CD4-positive, alpha-beta memory T cell (primary cell): ENCODE data around the gene NSMCE3. TPM values are rescaled to one million over a fixed set of nuclear protein-coding genes. Genes with fewer than 3 reads are reported as not detected.

ENCODE experiments used
- CTCF ChIA-PET: fragments of 350-600 bp; sonication (Branson Sonifier 250); formaldehyde crosslinking; loops from one replicate; lab custom pipeline; 2021; ENCODE audit warnings: inconsistent platforms; ENCODE audit not compliant: partially characterized antibody; lab: Charles Lee
- POLR2A ChIA-PET: fragments of 350-600 bp; sonication (Branson Sonifier 250); formaldehyde crosslinking; loops from one replicate; lab custom pipeline; 2021; ENCODE audit not compliant: partially characterized antibody; lab: Charles Lee
- DNase-seq, 5 donors: peaks; one replicate each; pipeline versions ENCODE4 v3.0.0 to v3.0.0-alpha.2; 2020 to 2022; ENCODE audit warnings: mixed read lengths in 1 of 5
- H3K27ac ChIP-seq: one replicate; pipeline ENCODE4 v1.7.0; 2013; ENCODE audit warnings: low read depth, low read length
- H3K27me3 ChIP-seq: 2 replicates; pipeline ENCODE4 v1.7.0; 2013; ENCODE audit warnings: mild to moderate bottlenecking, low read length, moderate library complexity; ENCODE audit not compliant: insufficient read depth
- H3K36me3 ChIP-seq: 2 replicates; pipeline ENCODE4 v1.7.0; 2013; ENCODE audit warnings: mild to moderate bottlenecking, low read length, moderate library complexity; ENCODE audit not compliant: insufficient read depth
- H3K4me1 ChIP-seq: 2 replicates; pipeline ENCODE4 v1.7.0; 2013; ENCODE audit warnings: mild to moderate bottlenecking, low read length, moderate library complexity; ENCODE audit not compliant: insufficient read depth
- H3K4me3 ChIP-seq, 2 donors: one replicate each; pipeline ENCODE4 v1.7.0; 2013; ENCODE audit warnings: low read length in 2 of 2, mild to moderate bottlenecking in 1 of 2
- H3K9me3 ChIP-seq, 2 donors: one replicate each; pipeline ENCODE4 v1.7.0; 2013; ENCODE audit warnings: low read length in 2 of 2, control low read depth in 1 of 2; ENCODE audit not compliant: control insufficient read depth in 1 of 2
- H3K27ac Mint-ChIP-seq, 7 donors: one replicate each; pipeline ENCODE4 v1.8.0; 2020 to 2021; ENCODE audit warnings: mixed read lengths in 7 of 7, mild to moderate bottlenecking in 6 of 7, inconsistent platforms in 3 of 7, moderate library complexity in 3 of 7
- H3K27me3 Mint-ChIP-seq, 2 donors: one replicate each; pipeline ENCODE4 v1.8.0; 2020 to 2021; ENCODE audit warnings: mixed read lengths in 2 of 2
- H3K36me3 Mint-ChIP-seq, 2 donors: one replicate each; pipeline ENCODE4 v1.8.0; 2020 to 2021; ENCODE audit warnings: mixed read lengths in 2 of 2, inconsistent platforms in 1 of 2, mild to moderate bottlenecking in 1 of 2
- H3K4me1 Mint-ChIP-seq, 4 donors: one replicate each; pipeline ENCODE4 v1.8.0; 2020 to 2021; ENCODE audit warnings: mixed read lengths in 4 of 4, mild to moderate bottlenecking in 1 of 4
- H3K4me3 Mint-ChIP-seq, 8 donors: one replicate each; pipeline ENCODE4 v1.8.0; 2020 to 2021; ENCODE audit warnings: mixed read lengths in 8 of 8, mild to moderate bottlenecking in 7 of 8, moderate library complexity in 6 of 8, inconsistent platforms in 3 of 8
- H3K9me3 Mint-ChIP-seq, 8 donors: one replicate each; pipeline ENCODE4 v1.8.0; 2020 to 2021; ENCODE audit warnings: mixed read lengths in 8 of 8, mild to moderate bottlenecking in 5 of 8, inconsistent platforms in 3 of 8, moderate library complexity in 1 of 8
- intact Hi-C: fragments of 100-400 bp; cut with micrococcal nuclease; formaldehyde crosslinking; loops from one replicate; pipeline ENCODE4 v1.15.1; 2023
- polyA plus RNA-seq, 2 donors: library from polyadenylated mRNA; unstranded; fragments of 300-500 nt; fragmentation: Illumina TruSeq; gene quantifications; one replicate each; pipeline ENCODE4 v1.2.3, GENCODE V29; 2021
- total RNA-seq, 2 experiments: library from RNA; stranded (reverse); gene quantifications; one replicate each; pipeline ENCODE4 v1.2.3, GENCODE V29; 2021

NSMCE3 gene
- total and polyA plus RNA-seq, 4 experiments from 2014 or later, result 18.2 to 36.8 (median 22.9) TPM

DNA sequence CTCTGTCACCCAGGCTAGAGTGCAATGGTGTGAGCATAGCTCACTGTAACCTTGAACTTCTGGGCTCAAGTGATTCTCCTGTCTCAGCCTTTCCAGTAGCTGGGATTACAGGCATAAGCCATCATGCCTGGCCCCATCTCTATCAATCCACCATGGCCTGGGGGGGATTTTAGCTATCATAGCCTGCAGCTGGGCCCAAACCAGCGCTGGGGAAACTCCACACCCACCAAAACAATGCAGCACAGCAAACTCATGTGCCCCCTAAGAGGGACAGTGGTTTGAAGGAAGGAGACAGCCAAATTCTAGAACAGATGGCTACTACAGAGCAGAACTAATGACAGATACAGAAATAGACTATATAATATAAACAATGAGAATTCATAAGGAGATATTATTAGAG, 13.8 kb upstream of the NSMCE3 start:
- ChIA-PET POLR2A (no interaction called here), CTCF (no interaction called here)
- H3K9me3 ChIP-seq, result no peaks in the 10 kb centered on the region
- H3K27ac ChIP-seq, result no peak overlapping the region
- Mint-ChIP-seq H3K4me1 (no peaks in the 10 kb centered on the region), H3K27ac (no peak overlapping the region), H3K36me3 (peaks cover 0 to 5% of the 10 kb centered on the region in 2 donors), H3K4me3 (no peak overlapping the region), H3K27me3 (peaks cover 22 to 49% of the 10 kb centered on the region in 2 donors), H3K9me3 (peaks cover 0 to 11% (median 0%) of the 10 kb centered on the region in 8 donors)
- intact Hi-C loops, result no loop called here
- no peaks in the 10 kb centered on the region for H3K27me3 ChIP-seq
- no peak for DNase-seq
- no peaks in the 10 kb centered on the region for H3K36me3 ChIP-seq
- no peak overlapping the region for H3K4me3 ChIP-seq
- H3K4me1 ChIP-seq, result no peaks in the 10 kb centered on the region

DNA sequence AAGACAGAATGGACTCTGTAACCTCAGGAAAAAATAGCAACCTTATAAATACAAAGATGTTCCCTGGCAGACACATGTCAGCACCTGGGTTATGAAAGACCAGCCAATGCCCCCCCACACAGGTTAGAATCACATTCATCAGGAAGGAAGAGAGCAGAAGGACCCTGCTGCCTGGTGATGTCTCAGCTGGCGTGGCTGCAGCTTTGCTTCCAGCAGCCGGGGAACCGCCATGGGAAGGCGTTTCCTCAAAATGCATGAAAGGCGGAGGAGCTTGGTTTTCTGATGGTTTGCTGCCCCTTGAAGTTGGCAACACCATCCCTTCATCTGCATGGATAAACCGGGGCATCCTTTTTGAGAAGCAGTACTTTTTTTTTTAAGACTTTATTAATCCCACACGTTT, 10.9 kb upstream of the NSMCE3 start:
- Histone ChIP-seq H3K27ac (no peak overlapping the region), H3K4me3 (no peak overlapping the region), H3K9me3 (no peaks in the 10 kb centered on the region), H3K27me3 (no peaks in the 10 kb centered on the region), H3K36me3 (no peaks in the 10 kb centered on the region), H3K4me1 (no peaks in the 10 kb centered on the region)
- no peaks in the 10 kb centered on the region for H3K4me1 Mint-ChIP-seq
- ChIA-PET POLR2A (interaction anchor here (1.3 kb wide), 1 partner anchor 11 kb away, joined by 3 read pairs; no protein-coding TSS in a partner anchor), CTCF (no interaction called here)
- no peak for DNase-seq
- peaks cover 15 to 33% of the 10 kb centered on the region in 2 donors for H3K27me3 Mint-ChIP-seq
- peaks cover 0 to 11% (median 0%) of the 10 kb centered on the region in 8 donors for H3K9me3 Mint-ChIP-seq
- H3K36me3 Mint-ChIP-seq, result peaks cover 0 to 5% of the 10 kb centered on the region in 2 donors
- intact Hi-C loops, result no loop called here
- H3K4me3 Mint-ChIP-seq, result no peak overlapping the region
- H3K27ac Mint-ChIP-seq, result no peak overlapping the region

GRCh38 chr15:29278436-29279105, 8.9 kb upstream of the NSMCE3 start:
- Mint-ChIP-seq H3K27me3 (peaks cover 2 to 27% of the 10 kb centered on the region in 2 donors), H3K36me3 (peaks cover 0 to 5% of the 10 kb centered on the region in 2 donors), H3K4me1 (no peaks in the 10 kb centered on the region), H3K27ac (no peak overlapping the region), H3K9me3 (peaks cover 0 to 11% (median 0%) of the 10 kb centered on the region in 8 donors), H3K4me3 (no peak overlapping the region)
- Histone ChIP-seq H3K9me3 (no peaks in the 10 kb centered on the region), H3K27ac (no peak overlapping the region), H3K4me1 (no peaks in the 10 kb centered on the region), H3K27me3 (no peaks in the 10 kb centered on the region), H3K4me3 (no peak overlapping the region), H3K36me3 (no peaks in the 10 kb centered on the region)
- intact Hi-C loops, result no loop called here
- POLR2A ChIA-PET, result no interaction called here
- CTCF ChIA-PET, result no interaction called here
- no peak for DNase-seq

GRCh38 chr15:29276366-29276765, 6.7 kb upstream of the NSMCE3 start:
- Histone ChIP-seq H3K27ac (no peak overlapping the region), H3K4me3 (no peak overlapping the region), H3K9me3 (no peaks in the 10 kb centered on the region), H3K4me1 (no peaks in the 10 kb centered on the region), H3K36me3 (no peaks in the 10 kb centered on the region), H3K27me3 (no peaks in the 10 kb centered on the region)
- Mint-ChIP-seq H3K4me3 (no peak overlapping the region), H3K27me3 (peaks cover 0 to 9% of the 10 kb centered on the region in 2 donors), H3K4me1 (peaks cover 0 to 5% (median under 1%) of the 10 kb centered on the region in 4 donors), H3K36me3 (no peaks in the 10 kb centered on the region), H3K27ac (no peak overlapping the region), H3K9me3 (peaks cover 0 to 2% (median 0%) of the 10 kb centered on the region in 8 donors)
- ChIA-PET CTCF (no interaction called here), POLR2A (no interaction called here)
- DNase-seq, result no peak
- intact Hi-C loops, result no loop called here

DNA sequence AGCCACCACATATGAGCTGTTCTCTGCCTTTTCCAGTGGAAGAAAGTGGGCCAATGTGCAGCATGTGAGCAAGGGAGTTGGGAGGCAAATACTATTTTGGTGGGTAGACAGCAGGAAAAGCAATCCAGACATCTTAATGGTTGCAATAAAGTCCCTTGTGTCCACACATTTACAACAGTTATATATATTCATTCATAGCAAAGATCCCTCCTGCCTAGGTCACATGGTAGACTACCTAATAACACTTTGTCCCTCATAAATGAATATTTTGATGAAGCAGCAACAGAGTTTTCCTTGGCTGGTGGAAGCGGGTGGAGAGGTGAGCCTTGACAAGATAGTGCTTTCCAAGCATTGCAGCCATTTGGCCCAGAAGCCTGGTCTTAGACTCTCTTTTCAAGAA, 6.2 kb upstream of the NSMCE3 start:
- Mint-ChIP-seq H3K27me3 (peaks cover 0 to 9% of the 10 kb centered on the region in 2 donors), H3K36me3 (no peaks in the 10 kb centered on the region), H3K27ac (no peak overlapping the region), H3K4me3 (no peak overlapping the region), H3K4me1 (peaks cover 0 to 6% (median 2%) of the 10 kb centered on the region in 4 donors), H3K9me3 (peaks cover 0 to 2% (median 0%) of the 10 kb centered on the region in 8 donors)
- Histone ChIP-seq H3K4me3 (no peak overlapping the region), H3K36me3 (no peaks in the 10 kb centered on the region), H3K4me1 (peaks cover 4% of the 10 kb centered on the region), H3K27me3 (no peaks in the 10 kb centered on the region), H3K27ac (no peak overlapping the region), H3K9me3 (no peaks in the 10 kb centered on the region)
- no peak for DNase-seq
- POLR2A ChIA-PET, result no interaction called here
- CTCF ChIA-PET, result no interaction called here
- intact Hi-C loops, result no loop called here

GRCh38 chr15:29274946-29275345, 5.3 kb upstream of the NSMCE3 start:
- Histone ChIP-seq H3K4me3 (no peak overlapping the region), H3K27ac (no peak overlapping the region), H3K4me1 (peaks cover 10% of the 10 kb centered on the region), H3K9me3 (no peaks in the 10 kb centered on the region), H3K36me3 (no peaks in the 10 kb centered on the region), H3K27me3 (no peaks in the 10 kb centered on the region)
- Mint-ChIP-seq H3K27ac (no peak overlapping the region), H3K4me1 (peaks cover 5 to 14% (median 10%) of the 10 kb centered on the region in 4 donors), H3K9me3 (no peaks in the 10 kb centered on the region), H3K27me3 (peaks cover 0 to 4% of the 10 kb centered on the region in 2 donors), H3K4me3 (no peak overlapping the region), H3K36me3 (no peaks in the 10 kb centered on the region)
- intact Hi-C loops, result no loop called here
- CTCF ChIA-PET, result interaction anchor here (0.6 kb wide), 1 partner anchor 19 kb away, joined by 3 read pairs; no protein-coding TSS in a partner anchor
- POLR2A ChIA-PET, result no interaction called here
- DNase-seq, result no peak

GRCh38 chr15:29272219-29272618, 2.6 kb upstream of the NSMCE3 start:
- intact Hi-C loops, result no loop called here
- DNase-seq, result no peak
- Histone ChIP-seq H3K36me3 (no peaks in the 10 kb centered on the region), H3K27ac (no peak overlapping the region), H3K4me1 (peaks cover 27% of the 10 kb centered on the region), H3K27me3 (no peaks in the 10 kb centered on the region), H3K9me3 (no peaks in the 10 kb centered on the region), H3K4me3 (no peak overlapping the region)
- ChIA-PET CTCF (no interaction called here), POLR2A (no interaction called here)
- H3K36me3 Mint-ChIP-seq, result peaks cover 0 to 9% of the 10 kb centered on the region in 2 donors
- peaks cover 16 to 39% (median 26%) of the 10 kb centered on the region in 4 donors for H3K4me1 Mint-ChIP-seq
- no peak overlapping the region for H3K4me3 Mint-ChIP-seq
- no peaks in the 10 kb centered on the region for H3K27me3 Mint-ChIP-seq
- peak overlapping the region in 1 of 7 donors; percentile 84 for H3K27ac Mint-ChIP-seq
- no peaks in the 10 kb centered on the region for H3K9me3 Mint-ChIP-seq
